H1 (cell line): ENCODE measurements around the gene STK39. TPM values are rescaled to one million over a fixed set of nuclear protein-coding genes. Genes with fewer than 3 reads are reported as not detected.

Source experiments
- CTCF ChIA-PET: fragments of 300-600 bp; sonication (Branson Sonifier 250); formaldehyde crosslinking; loops from one replicate; lab custom pipeline; 2021; ENCODE audit not compliant: partially characterized antibody; lab: Charles Lee
- POLR2A ChIA-PET: fragments of 300-600 bp; sonication (Branson Sonifier 250); formaldehyde crosslinking; loops from one replicate; lab custom pipeline; 2021; ENCODE audit warnings: inconsistent platforms; ENCODE audit not compliant: partially characterized antibody; lab: Charles Lee
- DNase-seq, 2 experiments: peaks; one replicate each; pipeline versions ENCODE4 v3.0.0 to v3.0.0-alpha.2; 2010 to 2022; ENCODE audit warnings: low spot score in 2 of 2, low read depth in 1 of 2, mixed read lengths in 1 of 2
- FAIRE-seq: peaks from 2 replicates; lab custom pipeline; 2011; peaks lifted over from hg19 to GRCh38; lab: Jason Lieb, UNC
- H2AFZ ChIP-seq: 2 replicates; pipeline ENCODE4 v1.8.1; 2012; ENCODE audit warnings: low read length, inconsistent platforms
- H2AK5ac ChIP-seq: 2 replicates; pipeline ENCODE4 v1.6.1; 2013; ENCODE audit warnings: low read depth, low read length
- H2BK120ac ChIP-seq: replicated peaks from 2 replicates; pipeline ENCODE3; 2013; ENCODE audit warnings: low read depth, low read length, inconsistent platforms
- H2BK12ac ChIP-seq: 2 replicates; pipeline ENCODE4 v1.6.1; 2013; ENCODE audit warnings: low read depth, low read length
- H2BK15ac ChIP-seq: 2 replicates; pipeline ENCODE4 v1.6.1; 2013; ENCODE audit warnings: low read length
- H2BK20ac ChIP-seq: 2 replicates; pipeline ENCODE4 v1.6.1; 2013; ENCODE audit warnings: low read length
- H2BK5ac ChIP-seq: 2 replicates; pipeline ENCODE4 v1.6.1; 2013; ENCODE audit warnings: low read depth, low read length
- H3K14ac ChIP-seq: 2 replicates; pipeline ENCODE4 v1.6.1; 2013; ENCODE audit warnings: inconsistent platforms; ENCODE audit not compliant: insufficient read length
- H3K18ac ChIP-seq: 2 replicates; pipeline ENCODE4 v1.6.1; 2013; ENCODE audit warnings: low read length; ENCODE audit errors: extremely low read depth
- H3K23ac ChIP-seq: 2 replicates; pipeline ENCODE4 v1.6.1; 2013; ENCODE audit warnings: inconsistent platforms; ENCODE audit not compliant: insufficient read length
- H3K23me2 ChIP-seq: 2 replicates; pipeline ENCODE4 v1.6.1; 2013; ENCODE audit warnings: low read depth, low read length
- H3K27ac ChIP-seq: 2 replicates; pipeline ENCODE4 v1.6.1; 2011; ENCODE audit warnings: low read depth, low read length, inconsistent platforms
- H3K27me3 ChIP-seq, 4 experiments: replicated peaks in 1 of 4; 1 replicate in 1 of 4; 2 replicates in 3 of 4; pipeline versions ENCODE4 v1.6.1 to v1.8.1; 2011 to 2013; ENCODE audit warnings: low read length in 3 of 4, mild to moderate bottlenecking in 3 of 4, inconsistent platforms in 2 of 4, mixed read lengths in 2 of 4, moderate library complexity in 1 of 4; ENCODE audit not compliant: control insufficient read depth in 3 of 4, insufficient read depth in 3 of 4; ENCODE audit errors: extremely low read depth in 1 of 4
- H3K36me3 ChIP-seq, 4 experiments: 2 replicates each; pipeline versions ENCODE4 v1.6.1 to v1.8.1; 2011 to 2013; ENCODE audit warnings: mild to moderate bottlenecking in 4 of 4, low read length in 3 of 4, moderate library complexity in 2 of 4, control low read depth in 1 of 4, inconsistent platforms in 1 of 4; ENCODE audit not compliant: insufficient read depth in 4 of 4, control insufficient read depth in 2 of 4
- H3K4ac ChIP-seq: replicated peaks from 2 replicates; pipeline ENCODE3; 2013; ENCODE audit warnings: low read length, low read depth, mixed read lengths, inconsistent platforms; ENCODE audit not compliant: insufficient read length
- H3K4me1 ChIP-seq, 4 experiments: replicated peaks in 1 of 4; 1 replicate in 1 of 4; 2 replicates in 3 of 4; pipeline versions ENCODE4 v1.6.1 to v1.8.1; 2011 to 2013; ENCODE audit warnings: low read length in 3 of 4, inconsistent platforms in 2 of 4, mixed read lengths in 1 of 4; ENCODE audit not compliant: insufficient read depth in 4 of 4, control insufficient read depth in 3 of 4
- H3K4me2 ChIP-seq, 2 experiments: 2 replicates each; pipeline versions ENCODE4 v1.6.1 to v1.8.1; 2011 to 2013; ENCODE audit warnings: low read depth in 2 of 2, low read length in 2 of 2, control low read depth in 1 of 2, inconsistent platforms in 1 of 2, mild to moderate bottlenecking in 1 of 2; ENCODE audit not compliant: insufficient read depth in 1 of 2
- H3K4me3 ChIP-seq, 4 experiments: fragments of 200-600, 300-600 bp in 1 of 4; sonication (generic), shearing (Covaris generic), sonication (Bioruptor Twin) in 1 of 4; 2 replicates each; pipeline versions ENCODE4 v1.5.1 to v1.8.1; 2011 to 2016; ENCODE audit warnings: low read length in 4 of 4, low read depth in 3 of 4, control low read depth in 2 of 4, inconsistent platforms in 2 of 4, mild to moderate bottlenecking in 2 of 4, mixed read lengths in 1 of 4, moderate library complexity in 1 of 4; ENCODE audit not compliant: insufficient read depth in 2 of 4; ENCODE audit errors: extremely low read depth in 1 of 4
- H3K56ac ChIP-seq: replicated peaks from 2 replicates; pipeline ENCODE3; 2013; ENCODE audit warnings: low read depth, mild to moderate bottlenecking, mixed read lengths, low read length, inconsistent platforms; ENCODE audit not compliant: insufficient read length
- H3K79me1 ChIP-seq: 2 replicates; pipeline ENCODE4 v1.6.1; 2013; ENCODE audit warnings: low read depth, low read length, control low read depth
- H3K79me2 ChIP-seq, 2 experiments: 2 replicates each; pipeline versions ENCODE4 v1.6.1 to v1.8.1; 2012 to 2013; ENCODE audit warnings: low read length in 2 of 2, mild to moderate bottlenecking in 2 of 2, inconsistent platforms in 1 of 2; ENCODE audit not compliant: insufficient read depth in 2 of 2, control insufficient read depth in 1 of 2
- H3K9ac ChIP-seq, 4 experiments: replicated peaks in 1 of 4; 1 replicate in 1 of 4; 2 replicates in 3 of 4; pipeline versions ENCODE4 v1.6.1 to v1.8.1; 2011 to 2013; ENCODE audit warnings: low read depth in 3 of 4, low read length in 3 of 4, control low read depth in 2 of 4, mild to moderate bottlenecking in 2 of 4, moderate library complexity in 2 of 4, inconsistent platforms in 1 of 4; ENCODE audit errors: extremely low read depth in 1 of 4
- H3K9me3 ChIP-seq, 2 experiments: 2 replicates each; pipeline versions ENCODE4 v1.6.1 to v1.8.1; 2012 to 2013; ENCODE audit warnings: mild to moderate bottlenecking in 2 of 2, moderate library complexity in 2 of 2, control low read depth in 1 of 2, inconsistent platforms in 1 of 2, low read depth in 1 of 2, low read length in 1 of 2, mixed read lengths in 1 of 2; ENCODE audit not compliant: insufficient read depth in 2 of 2
- H4K20me1 ChIP-seq, 2 experiments: replicated peaks in 1 of 2; 2 replicates each; pipeline versions ENCODE3 to v1.8.1; 2011 to 2013; ENCODE audit warnings: inconsistent platforms in 2 of 2, low read length in 2 of 2, mild to moderate bottlenecking in 1 of 2; ENCODE audit not compliant: insufficient read depth in 2 of 2, control insufficient read depth in 1 of 2
- H4K5ac ChIP-seq: 2 replicates; pipeline ENCODE4 v1.6.1; 2013; ENCODE audit warnings: low read length, low read depth, mixed read lengths, inconsistent platforms; ENCODE audit not compliant: insufficient read length
- H4K8ac ChIP-seq: 2 replicates; pipeline ENCODE4 v1.8.0; 2013; ENCODE audit warnings: mild to moderate bottlenecking, moderate library complexity, low read length, inconsistent platforms; ENCODE audit not compliant: insufficient read depth; ENCODE audit errors: extremely low read depth
- H4K91ac ChIP-seq: replicated peaks from 2 replicates; pipeline ENCODE3; 2013; ENCODE audit warnings: low read length, mixed read lengths, inconsistent platforms; ENCODE audit not compliant: insufficient read length
- CEBPB ChIP-seq: IDR thresholded peaks from 2 replicates; pipeline ENCODE4 v1.6.1; 2012; ENCODE audit warnings: low read depth, low read length
- CTBP2 ChIP-seq: IDR thresholded peaks from 2 replicates; pipeline ENCODE4 v1.7.0; 2011; ENCODE audit warnings: borderline replicate concordance, mild to moderate bottlenecking, moderate library complexity, mixed read lengths, low read length; ENCODE audit not compliant: insufficient read depth, insufficient read length
- EGR1 ChIP-seq: IDR thresholded peaks from 2 replicates; pipeline ENCODE4 v1.6.1; 2011; ENCODE audit warnings: low read depth, low read length, borderline replicate concordance
- EZH2 ChIP-seq: fragments of 200-600 bp; sonication (generic); IDR thresholded peaks from 2 replicates; pipeline ENCODE4 v1.7.1; 2012; ENCODE audit warnings: low read depth, mild to moderate bottlenecking, moderate library complexity, low read length, inconsistent platforms; ENCODE audit not compliant: severe bottlenecking
- HDAC2 ChIP-seq, 2 experiments: fragments of 300-600 bp in 1 of 2; sonication (generic) in 1 of 2; IDR thresholded peaks; 2 replicates each; pipeline ENCODE4 v1.6.1; 2011 to 2012; ENCODE audit warnings: low read depth in 2 of 2, low read length in 2 of 2, mild to moderate bottlenecking in 2 of 2, moderate library complexity in 2 of 2, borderline replicate concordance in 1 of 2, inconsistent platforms in 1 of 2
- HDAC6 ChIP-seq: IDR thresholded peaks from one replicate; pipeline ENCODE4 v1.7.1; 2012; ENCODE audit warnings: low read depth, mild to moderate bottlenecking, inconsistent platforms, low read length, moderate library complexity
- KDM4A ChIP-seq: IDR thresholded peaks from one replicate; pipeline ENCODE4 v1.7.1; 2012; ENCODE audit warnings: low read depth, mild to moderate bottlenecking, moderate library complexity, low read length, inconsistent platforms; ENCODE audit not compliant: severe bottlenecking
- POU5F1 ChIP-seq: IDR thresholded peaks from 2 replicates; pipeline ENCODE4 v1.6.1; 2011; ENCODE audit warnings: low read depth, mild to moderate bottlenecking, low read length, moderate library complexity
- RNF2 ChIP-seq: fragments of 200-900, 300-1000 bp; sonication (generic); IDR thresholded peaks from 2 replicates; pipeline ENCODE4 v1.7.1; 2016; ENCODE audit warnings: borderline replicate concordance, low read depth, mild to moderate bottlenecking, antibody characterized with exemption, low read length; ENCODE audit not compliant: poor library complexity, severe bottlenecking; ENCODE audit errors: missing control alignments
- RXRA ChIP-seq: IDR thresholded peaks from 2 replicates; pipeline ENCODE4 v1.6.1; 2011; ENCODE audit warnings: low read depth, mild to moderate bottlenecking, low read length, moderate library complexity; ENCODE audit not compliant: insufficient read depth
- USF2 ChIP-seq: IDR thresholded peaks from 2 replicates; pipeline ENCODE4 v1.6.1; 2011; ENCODE audit warnings: low read length, improper control_type of control experiment
- WGBS, 2 experiments: shearing (Covaris generic) in 1 of 2; methylation state at CpG; one replicate each; pipeline versions ENCODE4 v1.1.6 to v1.1.7; 2013 to 2015; ENCODE audit warnings: low lambda C conversion rate in 2 of 2, mixed read lengths in 2 of 2, inconsistent platforms in 1 of 2, low coverage in 1 of 2, missing lambda C conversion rate in 1 of 2; ENCODE audit not compliant: insufficient replicate concordance in 2 of 2, insufficient coverage in 1 of 2, insufficient read length in 1 of 2; ENCODE audit errors: extremely low coverage in 1 of 2, missing lambda C conversion rate in 1 of 2; 5-methylcytosine and 5-hydroxymethylcytosine counted together
- polyA plus RNA-seq, 7 experiments: library from polyadenylated mRNA; depleted of rRNA in 3 of 7; stranded (reverse) in 5 of 7; unstranded in 2 of 7; fragments of >200 nt in 5 of 7; fragments of 200-250 nt in 2 of 7; gene quantifications; 1 replicate in 5 of 7; 2 replicates in 1 of 7; 4 replicates in 1 of 7; pipeline versions ENCODE4 v1.2.1 to v1.2.3, GENCODE V29; 2011 to 2013; ENCODE audit warnings: missing spikeins in 2 of 7, mixed read lengths in 2 of 7
- total RNA-seq: library from RNA; stranded (reverse); fragmentation: NEBNext Ultra II Directional; extraction: Animal tissue kit (Norgen Biotek cat#: 25700); gene quantifications from 2 replicates; pipeline ENCODE4 v1.2.1, GENCODE V29; 2021
- TF ChIP-seq, protein P1 (sequence below): IDR thresholded peaks from 2 replicates; pipeline ENCODE4 v1.6.1; 2012; ENCODE audit warnings: inconsistent platforms

The STK39 gene
- total and polyA plus RNA-seq, 2 of the 8 experiments (the other 6 are each of a cell fraction or from before 2014, with no cell fraction given), result 13.7 to 23.8 TPM

- no peak for DNase-seq
- no peak overlapping the region for H3K14ac ChIP-seq
- no peak overlapping the region for H2BK12ac ChIP-seq
- no peak overlapping the region for H4K8ac ChIP-seq
- H3K27me3 ChIP-seq, result no peaks in the 10 kb centered on the region
- H3K23me2 ChIP-seq, result no peaks in the 10 kb centered on the region
- no peaks in the 10 kb centered on the region for H4K20me1 ChIP-seq
- H3K4me2 ChIP-seq, result no peak overlapping the region
- no peak overlapping the region for H4K5ac ChIP-seq
- H3K9me3 ChIP-seq, result no peaks in the 10 kb centered on the region
- H2BK20ac ChIP-seq, result no peak overlapping the region
- FAIRE-seq, result no peak
- H3K79me1 ChIP-seq, result no peaks in the 10 kb centered on the region
- H3K4ac ChIP-seq, result no peak overlapping the region
- H2AK5ac ChIP-seq, result no peak overlapping the region
- ChIA-PET POLR2A (no interaction called here), CTCF (no interaction called here)
- no peak overlapping the region for H2BK120ac ChIP-seq
- WGBS, 2 experiments, result 88% methylated on average over 3 of the region's 3 CpGs; no CpG with 5 or more reads in 1 of the 2 experiments
- H3K4me3 ChIP-seq, result no peak overlapping the region
- no peak overlapping the region for H2BK15ac ChIP-seq
- no peak overlapping the region for H3K9ac ChIP-seq
- peaks cover 0 to 5% (median 0%) of the 10 kb centered on the region in 4 experiments; a peak in 3 of 7 replicates for H3K4me1 ChIP-seq
- H2BK5ac ChIP-seq, result no peak overlapping the region
- H3K79me2 ChIP-seq, result no peaks in the 10 kb centered on the region
- H3K18ac ChIP-seq, result no peak overlapping the region
- no peak overlapping the region for H3K23ac ChIP-seq
- H2AFZ ChIP-seq, result no peak overlapping the region
- H3K27ac ChIP-seq, result no peak overlapping the region
- H3K36me3 ChIP-seq, result no peaks in the 10 kb centered on the region
- no peak overlapping the region for H4K91ac ChIP-seq
- H3K56ac ChIP-seq, result no peak overlapping the region
- TF ChIP-seq KDM4A (no peak), RXRA (no peak), EGR1 (no peak), CTBP2 (no peak), CEBPB (no peak), HDAC2 (IDR thresholded peaks at IDR 0.05; ENCODE audit: borderline replicate concordance in 1 of 2, low read depth in 2 of 2, low read length in 2 of 2) (no peak), HDAC6 (no peak), POU5F1 (no peak), USF2 (no peak), RNF2 (no peak), EZH2 (no peak)
- TF ChIP-seq, protein P1, sequence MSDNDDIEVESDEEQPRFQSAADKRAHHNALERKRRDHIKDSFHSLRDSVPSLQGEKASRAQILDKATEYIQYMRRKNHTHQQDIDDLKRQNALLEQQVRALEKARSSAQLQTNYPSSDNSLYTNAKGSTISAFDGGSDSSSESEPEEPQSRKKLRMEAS, result no peak
These were observed 188.7 kb downstream of the STK39 start for GRCh38 chr2:168058675-168059074.
